ENCODE measurements around the gene NSD1.

NSD1 gene

DNA sequence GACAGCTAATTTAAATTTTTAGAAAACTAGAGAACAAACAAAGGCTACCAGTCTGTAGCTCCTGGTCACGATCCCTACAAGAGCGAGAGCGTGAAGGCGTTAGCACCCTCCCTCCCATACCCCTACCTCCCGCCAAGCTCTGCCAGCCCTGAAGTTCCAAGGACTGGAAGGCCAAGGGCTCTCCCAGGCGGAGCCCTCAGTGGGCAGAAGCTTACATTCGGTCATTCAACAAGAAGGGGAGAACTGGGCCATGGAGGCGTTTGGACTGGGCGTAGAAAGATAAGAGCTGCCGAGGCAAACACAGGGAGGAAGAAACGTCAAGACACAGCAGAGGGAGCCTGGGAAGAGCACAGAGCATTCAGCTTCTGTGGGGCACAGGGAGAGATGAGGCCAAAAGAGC is 175.2 kb downstream of the NSD1 start:
- no peak for DNase-seq (ENCODE audit: low read depth)

DNA sequence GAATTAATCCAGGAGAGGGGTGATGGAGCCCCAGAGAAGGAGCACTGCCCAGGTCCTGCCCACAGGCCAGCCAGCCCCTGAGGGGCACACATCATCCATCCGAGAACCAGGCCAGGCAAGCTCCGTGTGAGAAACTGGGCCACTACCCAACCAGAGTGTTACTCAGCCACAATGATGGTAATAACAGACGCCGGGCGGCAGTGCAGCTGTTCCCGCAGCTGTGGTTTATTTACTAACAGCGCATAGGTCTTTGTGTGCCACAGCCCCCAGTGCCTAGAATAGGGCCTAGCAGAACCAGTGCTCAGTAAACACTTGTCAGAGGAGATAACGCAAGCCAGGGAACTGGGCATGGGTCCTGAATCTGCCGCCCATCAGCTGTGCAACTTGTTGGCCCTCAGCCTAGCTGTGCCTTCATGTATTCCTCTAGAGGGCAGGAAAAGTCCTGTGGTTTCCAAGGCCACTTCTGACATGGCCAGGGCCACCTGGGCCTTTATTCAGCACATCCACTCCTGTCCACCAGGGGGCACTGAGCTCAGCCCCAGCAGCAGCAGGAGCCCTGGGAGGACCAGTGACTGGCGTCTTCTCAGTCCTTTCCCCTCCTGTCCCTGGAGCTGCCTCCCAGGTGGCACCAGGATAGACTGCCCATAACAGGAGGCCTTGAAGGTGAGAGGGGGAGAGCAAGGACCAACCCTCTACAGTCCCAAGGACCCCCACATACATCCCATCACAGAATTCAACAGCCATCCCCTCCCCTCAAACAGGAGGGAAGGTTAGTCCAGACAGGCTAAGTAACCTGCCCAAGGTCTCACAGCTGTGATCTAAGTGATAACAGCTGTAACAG is 176.0 kb downstream of the NSD1 start:
- DNase-seq (ENCODE audit: low read depth): no peak

DNA sequence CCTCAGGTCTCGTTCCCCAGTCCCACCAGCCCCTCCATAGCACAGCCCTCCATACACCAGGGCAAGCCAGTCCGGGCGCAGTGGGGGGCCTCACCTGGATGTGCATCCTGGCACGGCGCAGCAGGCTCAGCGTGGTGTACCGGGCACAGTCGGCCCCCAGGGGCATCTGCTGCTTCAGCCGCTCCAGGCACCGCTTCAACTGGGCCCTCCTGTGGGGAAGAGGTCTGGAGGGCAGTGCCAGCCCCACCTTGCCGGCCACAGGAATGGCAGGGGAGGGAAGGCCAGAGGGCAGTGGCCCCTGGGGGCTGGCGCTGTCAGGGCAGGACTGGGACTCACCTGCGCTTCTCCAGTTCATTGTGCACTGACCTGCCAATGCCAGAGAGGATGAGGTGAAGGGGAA is 176.8 kb downstream of the NSD1 start:
- no peak for DNase-seq (ENCODE audit: low read depth)

DNA sequence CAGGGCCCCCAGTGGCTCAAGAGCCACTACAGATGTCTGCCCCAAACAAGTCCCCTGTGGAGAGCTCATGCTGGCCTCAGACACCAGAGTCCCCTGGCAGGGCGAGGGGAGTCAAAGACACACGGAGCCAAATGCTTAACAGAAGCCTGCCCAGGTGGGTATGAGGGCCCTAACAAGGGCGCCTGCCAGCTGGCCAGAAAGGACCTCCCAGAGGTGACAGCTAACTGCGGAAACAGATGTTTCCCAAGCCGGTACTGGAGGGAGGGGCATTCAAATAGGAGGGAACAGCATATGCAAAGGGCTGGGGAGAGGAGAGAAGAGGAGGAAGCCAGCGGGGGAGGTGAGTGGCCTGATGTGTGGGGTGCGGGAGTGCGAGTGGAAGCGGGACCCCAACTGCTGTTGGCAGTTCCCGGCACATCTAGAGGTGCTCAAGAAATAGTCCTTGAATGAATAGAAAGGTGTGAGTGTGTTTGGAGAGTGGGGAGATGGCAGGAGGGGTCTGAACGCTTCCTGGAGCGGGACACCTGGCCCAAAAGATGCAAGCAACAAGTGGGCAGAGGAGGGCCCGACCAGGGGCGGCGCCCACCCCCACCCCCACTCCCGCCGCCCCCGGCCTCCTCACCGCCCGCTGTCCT is 177.3 kb downstream of the NSD1 start:
- DNase-seq (ENCODE audit: low read depth): no peak

DNA sequence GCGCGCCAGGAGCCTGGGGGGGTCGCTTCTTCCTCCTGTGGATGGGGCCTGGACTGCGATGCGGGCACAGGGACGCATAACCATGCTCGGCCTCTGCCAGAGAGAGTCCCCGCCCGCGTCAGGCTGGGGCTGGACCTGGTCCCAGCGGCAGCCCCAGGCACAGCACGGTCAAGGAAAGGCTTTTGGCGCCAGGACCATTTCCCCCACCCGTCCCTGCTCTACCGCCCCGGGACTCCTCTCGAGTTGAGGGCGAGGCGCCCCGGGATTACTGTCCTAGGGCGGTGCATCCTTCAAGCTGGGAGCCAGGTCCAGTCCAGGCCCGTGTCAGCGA is 177.8 kb downstream of the NSD1 start:
- DNase-seq (ENCODE audit: low read depth): no peak

DNA sequence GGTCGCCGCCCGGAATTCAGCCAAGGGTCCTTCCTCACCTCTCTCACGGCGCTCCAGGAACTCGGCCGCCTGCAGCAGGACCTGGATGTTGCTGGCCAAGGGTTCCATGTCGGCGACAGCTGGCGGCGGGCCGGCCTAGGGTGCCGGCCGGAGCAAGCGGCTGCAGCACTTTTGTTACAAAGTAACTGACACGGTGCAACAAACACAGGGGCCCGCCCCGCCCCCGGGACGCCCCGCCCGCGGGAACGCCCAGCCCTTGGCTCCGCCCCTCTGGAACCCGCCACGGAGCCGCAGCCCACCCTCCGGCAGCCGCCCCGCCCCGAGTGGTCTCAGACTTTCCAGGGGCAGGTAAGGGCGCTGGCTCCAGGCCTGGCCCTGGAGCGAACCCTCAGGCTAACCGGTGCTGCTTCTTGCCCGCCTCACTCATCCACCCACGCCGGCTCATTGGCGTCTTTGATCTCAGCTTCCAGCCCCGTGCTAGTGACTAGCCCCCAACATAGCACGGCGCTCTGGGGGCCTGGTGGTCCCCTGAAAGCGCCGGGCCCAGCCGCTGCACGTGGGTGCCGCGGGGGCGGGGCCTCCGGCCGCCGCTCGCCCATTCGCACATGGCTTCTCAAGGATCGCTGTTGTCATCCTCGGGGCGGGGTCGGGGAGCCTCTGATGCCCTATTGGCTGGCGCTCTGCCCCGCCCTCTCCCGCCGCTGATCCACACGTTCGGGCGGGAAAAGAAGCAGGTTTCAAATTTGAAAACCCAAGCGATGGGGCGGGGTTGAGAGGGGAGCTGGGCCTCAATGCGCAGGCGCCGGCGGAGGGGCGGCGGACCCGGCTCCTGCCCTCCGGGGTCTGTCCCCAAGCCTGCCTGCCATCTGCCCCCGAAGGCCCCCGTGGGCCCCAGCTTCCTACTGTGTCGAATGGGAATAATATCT is 178.4 kb downstream of the NSD1 start, which contains the start of gene MXD3:
MXD3 (minus strand) TSS at position 176 of the 926 bp plus-strand sequence; CDS start at position 108, 68 bp downstream.
- peak; percentile 81 for DNase-seq (ENCODE audit: low read depth)

DNA sequence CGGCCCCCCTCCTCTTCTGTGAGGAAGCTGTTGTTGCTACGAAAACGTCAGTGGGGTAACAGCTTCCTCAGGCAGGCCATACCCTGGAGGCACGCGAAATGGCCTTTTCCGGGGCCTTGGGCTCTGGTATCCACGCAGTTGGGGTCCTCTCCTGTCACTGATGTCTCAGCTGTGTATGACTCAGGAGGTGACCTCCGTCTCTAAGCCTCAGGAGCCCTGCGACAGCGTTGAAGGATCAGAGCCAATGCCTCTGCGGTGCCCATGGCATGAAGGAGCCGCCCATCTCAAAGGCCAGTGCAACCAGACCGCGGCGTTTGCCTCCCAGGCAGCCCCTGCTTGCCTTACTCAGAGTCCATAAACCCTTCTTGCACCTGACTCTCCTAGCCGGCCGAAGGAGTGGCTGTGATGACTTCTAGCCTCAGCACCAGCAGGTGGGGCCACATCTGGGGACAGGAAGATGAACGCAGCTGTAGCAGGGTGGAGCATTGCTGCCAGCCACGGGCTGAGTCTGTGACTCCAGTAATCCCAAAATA is 179.1 kb downstream of the NSD1 start:
- DNase-seq (ENCODE audit: low read depth): no peak

DNA sequence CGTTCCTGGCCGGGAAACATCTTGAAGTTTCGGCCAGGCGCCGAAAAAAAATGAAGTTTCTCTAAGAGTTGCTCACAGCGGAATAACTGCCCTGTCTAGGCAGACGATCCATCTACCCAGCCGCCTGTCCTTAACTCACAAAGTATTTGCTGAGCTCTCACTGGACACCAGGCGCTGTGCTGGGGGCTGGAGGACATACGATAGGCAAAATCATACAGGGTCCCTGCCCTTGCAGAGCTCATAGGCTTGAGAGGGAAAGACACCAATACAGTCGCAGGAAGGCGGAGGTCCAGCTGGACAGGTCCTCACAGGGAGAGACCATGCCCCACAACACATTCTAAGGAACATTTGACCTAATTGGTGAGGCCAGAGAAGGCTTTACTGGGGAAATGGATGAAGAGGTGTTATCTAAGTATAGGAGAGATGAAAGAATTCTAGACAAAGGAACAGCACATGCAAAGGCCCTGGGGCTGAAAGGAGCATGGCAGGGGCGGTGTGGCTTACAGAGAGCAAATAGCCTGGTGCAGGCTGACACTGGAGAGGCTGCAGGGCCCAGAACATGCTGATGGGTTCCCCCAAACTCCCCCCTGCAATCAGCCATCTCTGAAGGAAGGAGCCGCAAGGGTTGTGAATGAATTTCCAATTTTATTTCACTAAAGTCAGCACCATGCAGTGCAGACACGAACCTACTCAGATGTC is 180.1 kb downstream of the NSD1 start:
- DNase-seq (ENCODE audit: low read depth): no peak

DNA sequence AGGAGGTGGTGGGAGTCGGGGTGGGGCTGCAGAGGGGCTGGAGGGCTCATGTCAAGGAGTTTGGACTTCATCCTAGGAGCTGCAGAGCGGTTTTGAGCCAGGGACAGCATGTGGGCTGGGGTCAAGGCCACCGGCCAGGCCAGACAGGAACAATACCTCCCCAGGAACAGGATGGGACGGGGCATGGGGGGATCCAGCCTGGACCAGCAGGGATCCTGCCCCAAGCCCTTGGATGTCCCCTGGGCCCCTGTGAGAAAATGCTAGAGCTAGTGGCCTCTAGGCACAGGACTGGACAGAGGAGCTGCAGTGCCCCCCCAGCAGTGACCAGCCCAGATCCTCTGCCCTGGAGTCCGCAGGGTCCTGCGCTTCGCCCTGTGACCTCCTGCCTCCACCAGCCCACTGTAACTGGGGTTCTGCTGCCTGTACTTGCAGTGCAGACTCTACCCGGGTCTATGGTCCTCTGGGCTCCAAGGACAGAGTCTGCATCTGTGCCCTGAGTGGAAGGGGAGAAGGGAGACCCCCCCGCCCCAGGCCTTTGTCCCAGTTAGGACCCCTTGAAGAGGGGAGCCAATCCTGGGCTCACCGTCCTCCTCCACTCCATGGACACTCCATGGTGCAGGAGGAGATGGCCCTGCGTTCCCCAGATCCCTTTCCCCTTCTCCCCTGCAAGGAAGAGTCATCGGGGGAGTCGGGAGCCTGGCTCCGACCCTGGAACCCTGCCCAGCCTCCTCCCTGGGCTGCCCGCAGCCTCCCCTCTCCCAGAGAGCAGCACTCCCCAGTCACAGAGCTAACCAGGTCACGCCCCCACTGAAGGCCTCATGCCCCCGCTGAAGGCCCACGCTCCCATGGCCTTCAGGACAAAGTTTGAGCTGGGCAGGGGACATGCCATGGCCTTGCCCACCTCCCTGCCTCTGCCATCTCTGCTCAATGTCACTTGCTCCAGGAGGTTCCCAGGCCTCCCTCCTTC is 181.1 kb downstream of the NSD1 start:
- no peak for DNase-seq (ENCODE audit: low read depth)

DNA sequence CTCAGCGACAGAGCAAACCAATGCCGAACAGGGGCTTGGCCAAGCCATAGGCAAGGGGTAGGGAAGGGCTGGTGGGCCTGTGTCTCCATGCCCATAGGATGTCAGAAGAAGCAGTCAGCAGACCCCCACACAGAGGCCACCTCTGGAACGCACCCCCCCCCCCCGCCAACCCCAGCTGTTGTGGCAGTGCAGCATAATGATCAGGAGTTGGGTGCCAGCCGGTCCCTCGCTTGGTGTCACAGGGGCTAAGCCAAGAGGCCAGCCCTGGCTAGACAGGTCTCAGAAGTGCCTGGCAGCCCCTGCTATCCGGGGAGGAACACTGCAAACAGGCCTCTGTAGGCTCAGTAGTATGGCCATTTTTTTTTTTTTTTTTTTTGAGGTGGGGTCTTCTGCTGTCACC is 181.8 kb downstream of the NSD1 start:
- no peak for DNase-seq (ENCODE audit: low read depth)

DNA sequence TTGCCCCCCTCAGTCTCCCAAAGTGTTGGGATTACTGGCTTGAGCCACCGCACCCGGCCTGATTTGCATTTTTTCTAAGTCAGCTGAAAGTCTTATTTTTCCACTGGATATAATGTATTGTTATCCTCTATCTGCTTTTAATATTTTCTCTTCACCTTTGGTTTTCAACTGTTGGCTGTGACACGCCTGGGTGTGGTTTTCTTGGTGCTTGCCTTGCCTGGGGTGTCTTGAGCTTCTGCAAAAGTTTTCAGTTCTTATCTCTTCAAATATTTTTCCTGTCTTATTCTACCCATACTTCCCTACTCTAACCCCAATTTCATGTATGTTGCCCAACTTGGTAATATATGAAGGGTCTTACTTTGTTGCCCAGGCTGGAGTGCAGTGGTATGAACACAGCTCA is 182.4 kb downstream of the NSD1 start:
- no peak for DNase-seq (ENCODE audit: low read depth)

DNA sequence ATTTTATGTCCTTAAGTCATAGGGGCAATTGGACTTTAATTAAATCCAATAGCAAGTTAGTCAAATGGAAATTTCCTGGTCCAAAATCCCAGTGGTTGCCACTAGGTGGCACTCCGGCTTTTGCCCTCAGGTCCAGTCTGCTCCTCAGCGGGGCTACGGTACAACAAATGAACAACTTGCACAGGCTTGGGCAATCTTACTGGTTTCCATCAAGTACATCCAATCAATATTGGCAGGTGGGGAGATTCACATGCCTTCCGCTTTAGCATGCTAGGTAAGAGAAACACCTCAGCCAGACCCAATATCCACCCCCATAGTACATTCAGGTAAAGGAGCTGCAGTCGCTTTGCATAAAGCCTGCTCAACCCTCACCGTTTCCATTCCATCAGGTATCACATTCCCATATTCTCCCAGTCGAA is 184.4 kb downstream of the NSD1 start:
- DNase-seq (ENCODE audit: low read depth): peak; percentile 46

DNA sequence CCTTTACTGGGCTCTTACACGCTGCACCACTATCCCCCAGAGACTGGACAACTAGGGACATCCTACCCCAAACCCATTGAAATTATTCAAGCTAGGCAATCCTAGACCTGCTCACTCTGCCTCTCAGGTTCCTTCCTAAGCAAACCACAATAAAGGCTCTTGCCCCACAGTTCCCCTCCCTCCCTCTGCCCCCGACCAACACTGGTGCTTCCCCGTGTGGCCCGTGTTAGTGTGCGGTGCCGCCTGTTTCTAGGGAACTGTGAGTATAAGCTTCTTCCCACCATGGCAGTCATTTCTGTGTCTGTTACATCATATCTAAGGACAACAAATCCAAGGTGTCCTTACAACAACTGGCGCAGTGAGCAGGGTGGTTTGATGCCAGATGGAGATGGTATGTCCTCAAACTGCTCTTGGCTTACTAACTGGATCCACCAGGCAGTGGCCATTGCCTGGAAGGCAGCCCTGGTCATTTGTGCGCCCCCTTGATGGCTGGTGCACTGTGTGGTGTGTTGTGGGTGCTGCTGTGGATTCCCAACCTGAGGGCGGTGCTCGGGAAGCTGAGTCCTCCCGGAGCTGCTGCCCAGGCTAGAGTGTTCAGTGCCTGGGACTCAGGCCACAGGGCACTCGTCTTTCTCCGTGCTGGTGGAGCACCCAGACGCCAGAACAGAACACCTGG is 186.5 kb downstream of the NSD1 start:
- DNase-seq (ENCODE audit: low read depth): no peak

DNA sequence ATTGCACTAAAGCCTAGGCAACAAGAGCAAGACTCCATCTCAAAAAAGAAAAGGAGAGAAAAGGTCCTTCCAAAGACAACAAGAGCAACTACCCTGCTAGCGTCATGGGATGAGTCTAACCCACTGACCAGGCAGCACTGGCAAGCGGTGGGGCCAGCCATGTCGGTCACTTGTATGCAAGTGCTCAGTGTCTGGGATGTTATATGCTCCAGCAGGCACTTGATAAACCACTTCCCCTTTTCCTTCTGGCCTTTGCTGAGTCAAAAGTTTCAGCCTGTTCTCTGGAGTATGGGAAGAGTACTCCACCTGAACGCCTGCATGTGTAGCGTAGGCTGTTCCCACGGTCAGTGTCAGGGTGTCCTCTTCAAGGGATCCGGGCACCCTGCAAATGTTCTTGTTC is 187.3 kb downstream of the NSD1 start:
- DNase-seq (ENCODE audit: low read depth): no peak

DNA sequence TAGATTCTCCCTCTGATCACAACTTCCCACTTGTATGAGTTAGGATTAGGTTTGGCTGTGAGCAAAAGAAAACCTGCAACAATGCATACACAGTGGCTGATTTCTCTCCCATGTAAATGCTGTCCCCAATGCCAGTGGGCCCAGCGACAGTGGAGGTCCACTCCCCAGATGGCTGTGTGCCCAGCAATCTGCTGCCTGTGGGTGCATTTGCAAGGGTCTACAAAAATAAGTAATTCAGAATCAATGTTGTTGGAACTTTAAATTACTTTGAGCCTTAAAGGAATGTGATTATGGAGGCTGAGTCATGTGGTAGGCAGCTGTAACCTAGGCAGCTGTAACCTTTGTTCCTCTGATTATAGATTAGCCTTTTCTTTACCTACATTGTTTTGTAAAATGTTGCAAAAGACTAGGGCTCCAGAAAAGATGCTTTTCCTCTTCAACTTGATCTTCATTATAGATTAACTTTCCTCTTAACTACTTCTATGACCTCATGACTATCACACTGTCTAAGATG is 192.4 kb downstream of the NSD1 start:
- no peak for DNase-seq (ENCODE audit: low read depth)

DNA sequence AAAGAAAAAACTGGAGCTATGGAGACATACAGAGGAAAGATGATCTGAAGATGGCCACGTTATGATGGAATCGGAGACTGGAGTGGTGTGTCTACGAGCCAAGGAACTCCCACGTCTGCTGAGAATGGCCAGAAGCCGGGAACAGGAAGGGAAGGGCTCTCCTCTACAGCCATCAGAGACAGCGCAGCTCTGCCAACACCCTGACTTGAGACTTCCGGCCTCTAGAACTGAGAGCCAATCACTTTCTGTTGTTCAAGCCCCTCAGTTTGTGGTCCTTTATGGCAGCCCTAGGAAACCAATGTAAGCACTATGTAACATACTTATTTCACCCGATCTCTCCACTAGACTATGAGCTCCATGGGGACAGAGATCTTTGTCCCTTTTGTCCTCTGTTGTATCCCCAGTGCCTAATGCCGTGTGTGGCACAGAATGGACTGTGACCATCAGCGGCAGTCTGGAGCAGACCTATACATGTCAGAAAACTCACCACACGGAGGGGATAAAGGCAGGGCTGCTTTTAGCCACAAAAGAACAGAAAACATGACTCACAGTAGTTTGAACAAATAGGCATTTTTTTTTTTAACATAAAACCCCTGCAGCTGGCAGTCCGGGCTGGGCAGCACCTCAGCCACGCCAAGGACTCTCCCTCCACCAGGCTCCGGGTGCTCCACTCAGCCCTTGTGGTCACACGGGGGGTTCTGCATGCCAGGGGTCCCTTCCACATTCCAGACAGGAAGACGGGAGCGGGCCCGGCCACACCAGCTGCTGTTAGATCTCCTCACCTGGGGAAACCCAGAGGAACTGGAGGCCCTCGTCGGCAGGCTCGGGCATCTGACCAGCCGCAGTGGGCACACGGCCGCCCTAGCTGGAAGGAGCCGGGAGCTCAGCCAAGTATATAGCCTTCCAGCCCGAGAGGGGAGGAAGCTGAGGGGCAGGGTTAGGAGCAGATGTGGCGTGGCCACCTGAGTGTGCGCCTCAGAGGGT is 194.3 kb downstream of the NSD1 start:
- DNase-seq (ENCODE audit: low read depth): no peak

DNA sequence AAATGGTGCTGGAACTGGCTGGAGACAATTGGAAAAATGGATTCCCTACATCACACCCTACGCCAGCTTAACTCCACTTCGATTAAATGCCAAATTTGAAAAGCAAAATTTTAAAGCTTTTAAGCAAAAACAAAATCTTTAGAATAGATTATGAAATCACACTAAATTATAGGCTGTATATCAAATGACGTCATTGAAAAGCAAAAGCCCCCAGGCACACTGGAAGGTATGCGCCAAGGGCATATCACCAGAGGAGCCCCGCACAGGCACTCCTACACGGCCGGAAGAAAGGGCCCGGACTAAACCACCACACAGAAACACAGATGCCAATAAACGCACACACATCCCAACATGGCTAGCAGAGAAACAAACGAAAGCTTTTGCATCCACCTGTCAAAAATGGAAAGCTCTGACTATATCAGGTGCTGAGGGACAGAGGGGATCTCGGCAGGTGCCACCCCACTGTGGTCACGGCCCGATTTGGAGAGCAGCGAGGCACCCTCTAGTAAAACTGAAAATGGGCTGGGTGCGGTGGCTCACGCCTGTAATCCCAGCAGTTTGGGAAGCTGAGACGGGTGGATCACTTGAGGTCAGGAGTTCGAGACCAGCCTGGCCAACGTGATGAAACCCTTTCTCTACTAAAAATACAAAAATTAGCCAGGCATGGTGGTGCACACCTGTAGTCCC is 195.1 kb downstream of the NSD1 start:
- DNase-seq (ENCODE audit: low read depth): no peak

DNA sequence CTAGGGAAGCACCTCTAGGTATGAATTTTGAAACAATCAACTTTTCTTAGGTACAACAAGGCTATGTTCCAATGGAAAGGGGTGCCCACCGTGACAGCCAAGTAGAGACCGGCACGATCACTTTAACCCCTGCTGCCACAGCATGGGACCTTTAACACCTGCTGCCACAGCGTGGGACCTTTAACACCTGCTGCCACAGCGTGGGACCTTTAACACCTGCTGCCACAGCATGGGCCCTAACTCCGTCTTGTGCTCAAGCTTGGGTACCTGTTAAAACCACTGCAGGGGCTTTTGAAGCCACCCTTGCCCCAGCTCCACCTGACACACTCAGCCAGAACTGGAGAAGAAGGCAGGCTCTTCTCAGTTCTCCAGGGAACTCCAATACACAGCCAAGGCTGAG is 196.3 kb downstream of the NSD1 start:
- DNase-seq (ENCODE audit: low read depth): no peak
